ENCODE measurements around the gene SSR2.
"Not testable (repeated sequence)": the region's sequence is repeated elsewhere in the genome, so short reads cannot be mapped to it uniquely, and the experiment has no call there.

Gene SSR2

GRCh38 chr1:155999964-156000363, 20.8 kb downstream of the SSR2 start:
- no peaks in the 10 kb centered on the region for H3K36me3 ChIP-seq (ENCODE audit: control insufficient read depth in 2 of 2, insufficient read depth in 2 of 2, low read length in 2 of 2)
- H3K9ac ChIP-seq (ENCODE audit: low read depth in 1 of 2, low read length in 2 of 2) = no peak overlapping the region
- no peaks in the 10 kb centered on the region for H3K27me3 ChIP-seq (ENCODE audit: control insufficient read depth in 2 of 2, insufficient read depth in 2 of 2, low read length in 2 of 2)
- no peaks in the 10 kb centered on the region for H3K9me3 ChIP-seq (ENCODE audit: control insufficient read depth in 2 of 2, low read length in 2 of 2)
- H3K4me3 ChIP-seq (ENCODE audit: low read length in 2 of 2) = no peak overlapping the region
- H3K4me1 ChIP-seq (ENCODE audit: control insufficient read depth in 2 of 2, insufficient read depth in 2 of 2, low read length in 2 of 2) = peaks cover 7 to 36% of the 10 kb centered on the region in 2 donors
- no peak overlapping the region for H3K27ac ChIP-seq (ENCODE audit: low read depth in 2 of 2, low read length in 2 of 2)

- no peak overlapping the region for H3K9ac ChIP-seq (ENCODE audit: low read depth in 1 of 2, low read length in 2 of 2)
- H3K4me3 ChIP-seq (ENCODE audit: low read length in 2 of 2) = no peak overlapping the region
- no peaks in the 10 kb centered on the region for H3K27me3 ChIP-seq (ENCODE audit: control insufficient read depth in 2 of 2, insufficient read depth in 2 of 2, low read length in 2 of 2)
- H3K4me1 ChIP-seq (ENCODE audit: control insufficient read depth in 2 of 2, insufficient read depth in 2 of 2, low read length in 2 of 2) = peaks cover 0 to 5% of the 10 kb centered on the region in 2 donors
- H3K36me3 ChIP-seq (ENCODE audit: control insufficient read depth in 2 of 2, insufficient read depth in 2 of 2, low read length in 2 of 2) = no peaks in the 10 kb centered on the region
- no peak overlapping the region for H3K27ac ChIP-seq (ENCODE audit: low read depth in 2 of 2, low read length in 2 of 2)
- H3K9me3 ChIP-seq (ENCODE audit: control insufficient read depth in 2 of 2, low read length in 2 of 2) = no peaks in the 10 kb centered on the region
Observed at GRCh38 chr1:155996166-155996565, 24.6 kb downstream of the SSR2 start.

- Histone ChIP-seq H3K27ac (ENCODE audit: low read depth in 2 of 2, low read length in 2 of 2) (no peak overlapping the region), H3K27me3 (ENCODE audit: control insufficient read depth in 2 of 2, insufficient read depth in 2 of 2, low read length in 2 of 2) (no peaks in the 10 kb centered on the region), H3K9me3 (ENCODE audit: control insufficient read depth in 2 of 2, low read length in 2 of 2) (no peaks in the 10 kb centered on the region), H3K9ac (ENCODE audit: low read depth in 1 of 2, low read length in 2 of 2) (no peak overlapping the region), H3K4me1 (ENCODE audit: control insufficient read depth in 2 of 2, insufficient read depth in 2 of 2, low read length in 2 of 2) (peaks cover 5 to 10% of the 10 kb centered on the region in 2 donors), H3K36me3 (ENCODE audit: control insufficient read depth in 2 of 2, insufficient read depth in 2 of 2, low read length in 2 of 2) (no peaks in the 10 kb centered on the region), H3K4me3 (ENCODE audit: low read length in 2 of 2) (no peak overlapping the region)
Observed at GRCh38 chr1:155993595-155993994, 27.2 kb downstream of the SSR2 start.

- H3K4me3 ChIP-seq (ENCODE audit: low read length in 2 of 2) = peak overlapping the region in 1 of 2 donors; percentile 61
- H3K36me3 ChIP-seq (ENCODE audit: control insufficient read depth in 2 of 2, insufficient read depth in 2 of 2, low read length in 2 of 2) = no peaks in the 10 kb centered on the region
- no peaks in the 10 kb centered on the region for H3K27me3 ChIP-seq (ENCODE audit: control insufficient read depth in 2 of 2, insufficient read depth in 2 of 2, low read length in 2 of 2)
- H3K9ac ChIP-seq (ENCODE audit: low read depth in 1 of 2, low read length in 2 of 2) = no peak overlapping the region
- no peaks in the 10 kb centered on the region for H3K9me3 ChIP-seq (ENCODE audit: control insufficient read depth in 2 of 2, low read length in 2 of 2)
- peak overlapping the region in 1 of 2 donors; percentile 23 for H3K27ac ChIP-seq (ENCODE audit: low read depth in 2 of 2, low read length in 2 of 2)
- H3K4me1 ChIP-seq (ENCODE audit: control insufficient read depth in 2 of 2, insufficient read depth in 2 of 2, low read length in 2 of 2) = peaks cover 5 to 10% of the 10 kb centered on the region in 2 donors
Observed at GRCh38 chr1:155990005-155990739, 30.6 kb downstream of the SSR2 start.

GRCh38 chr1:155989242-155990004, 31.3 kb downstream of the SSR2 start:
- no peak overlapping the region for H3K9ac ChIP-seq (ENCODE audit: low read depth in 1 of 2, low read length in 2 of 2)
- H3K4me1 ChIP-seq (ENCODE audit: control insufficient read depth in 2 of 2, insufficient read depth in 2 of 2, low read length in 2 of 2) = peaks cover 5 to 10% of the 10 kb centered on the region in 2 donors
- H3K9me3 ChIP-seq (ENCODE audit: control insufficient read depth in 2 of 2, low read length in 2 of 2) = no peaks in the 10 kb centered on the region
- no peaks in the 10 kb centered on the region for H3K36me3 ChIP-seq (ENCODE audit: control insufficient read depth in 2 of 2, insufficient read depth in 2 of 2, low read length in 2 of 2)
- H3K4me3 ChIP-seq (ENCODE audit: low read length in 2 of 2) = peak overlapping the region; percentile 51 to 61
- peak overlapping the region in 1 of 2 donors; percentile 23 for H3K27ac ChIP-seq (ENCODE audit: low read depth in 2 of 2, low read length in 2 of 2)
- no peaks in the 10 kb centered on the region for H3K27me3 ChIP-seq (ENCODE audit: control insufficient read depth in 2 of 2, insufficient read depth in 2 of 2, low read length in 2 of 2)

GRCh38 chr1:155984903-155985645, 35.7 kb downstream of the SSR2 start:
- H3K4me1 ChIP-seq (ENCODE audit: control insufficient read depth in 2 of 2, insufficient read depth in 2 of 2, low read length in 2 of 2) = peaks cover 33 to 35% of the 10 kb centered on the region in 2 donors
- not testable (repeated sequence) for H3K4me3 ChIP-seq (ENCODE audit: low read length in 2 of 2); H3K27me3 ChIP-seq (ENCODE audit: control insufficient read depth in 2 of 2, insufficient read depth in 2 of 2, low read length in 2 of 2); H3K9ac ChIP-seq (ENCODE audit: low read depth in 1 of 2, low read length in 2 of 2); H3K36me3 ChIP-seq (ENCODE audit: control insufficient read depth in 2 of 2, insufficient read depth in 2 of 2, low read length in 2 of 2); H3K27ac ChIP-seq (ENCODE audit: low read depth in 2 of 2, low read length in 2 of 2); H3K9me3 ChIP-seq (ENCODE audit: control insufficient read depth in 2 of 2, low read length in 2 of 2)

GRCh38 chr1:155984341-155984740, 36.4 kb downstream of the SSR2 start:
- peak overlapping the region in 1 of 2 donors; percentile 56 for H3K27ac ChIP-seq (ENCODE audit: low read depth in 2 of 2, low read length in 2 of 2)
- H3K4me3 ChIP-seq (ENCODE audit: low read length in 2 of 2) = no peak overlapping the region
- H3K9me3 ChIP-seq (ENCODE audit: control insufficient read depth in 2 of 2, low read length in 2 of 2) = no peaks in the 10 kb centered on the region
- peaks cover 38 to 40% of the 10 kb centered on the region in 2 donors for H3K4me1 ChIP-seq (ENCODE audit: control insufficient read depth in 2 of 2, insufficient read depth in 2 of 2, low read length in 2 of 2)
- peaks cover 3% of the 10 kb centered on the region in 2 donors for H3K36me3 ChIP-seq (ENCODE audit: control insufficient read depth in 2 of 2, insufficient read depth in 2 of 2, low read length in 2 of 2)
- H3K27me3 ChIP-seq (ENCODE audit: control insufficient read depth in 2 of 2, insufficient read depth in 2 of 2, low read length in 2 of 2) = no peaks in the 10 kb centered on the region
- no peak overlapping the region for H3K9ac ChIP-seq (ENCODE audit: low read depth in 1 of 2, low read length in 2 of 2)

- peak overlapping the region; percentile 50 to 56 for H3K27ac ChIP-seq (ENCODE audit: low read depth in 2 of 2, low read length in 2 of 2)
- peak overlapping the region; percentile 8 to 38 for H3K9ac ChIP-seq (ENCODE audit: low read depth in 1 of 2, low read length in 2 of 2)
- H3K4me1 ChIP-seq (ENCODE audit: control insufficient read depth in 2 of 2, insufficient read depth in 2 of 2, low read length in 2 of 2) = peaks cover 40 to 42% of the 10 kb centered on the region in 2 donors
- H3K27me3 ChIP-seq (ENCODE audit: control insufficient read depth in 2 of 2, insufficient read depth in 2 of 2, low read length in 2 of 2) = no peaks in the 10 kb centered on the region
- peaks cover 3% of the 10 kb centered on the region in 2 donors for H3K36me3 ChIP-seq (ENCODE audit: control insufficient read depth in 2 of 2, insufficient read depth in 2 of 2, low read length in 2 of 2)
- peak overlapping the region; percentile 6 to 44 for H3K4me3 ChIP-seq (ENCODE audit: low read length in 2 of 2)
- no peaks in the 10 kb centered on the region for H3K9me3 ChIP-seq (ENCODE audit: control insufficient read depth in 2 of 2, low read length in 2 of 2)
Observed at GRCh38 chr1:155983191-155984024, 37.3 kb downstream of the SSR2 start.

GRCh38 chr1:155982106-155982505, 38.6 kb downstream of the SSR2 start:
- peaks cover 44 to 49% of the 10 kb centered on the region in 2 donors for H3K4me1 ChIP-seq (ENCODE audit: control insufficient read depth in 2 of 2, insufficient read depth in 2 of 2, low read length in 2 of 2)
- no peaks in the 10 kb centered on the region for H3K9me3 ChIP-seq (ENCODE audit: control insufficient read depth in 2 of 2, low read length in 2 of 2)
- no peaks in the 10 kb centered on the region for H3K27me3 ChIP-seq (ENCODE audit: control insufficient read depth in 2 of 2, insufficient read depth in 2 of 2, low read length in 2 of 2)
- H3K36me3 ChIP-seq (ENCODE audit: control insufficient read depth in 2 of 2, insufficient read depth in 2 of 2, low read length in 2 of 2) = peaks cover 3% of the 10 kb centered on the region in 2 donors
- peak overlapping the region; percentile 48 to 69 for H3K27ac ChIP-seq (ENCODE audit: low read depth in 2 of 2, low read length in 2 of 2)
- peak overlapping the region in 1 of 2 donors; percentile 15 for H3K4me3 ChIP-seq (ENCODE audit: low read length in 2 of 2)
- H3K9ac ChIP-seq (ENCODE audit: low read depth in 1 of 2, low read length in 2 of 2) = no peak overlapping the region
